Gastroesophageal sphincter (tissue), 4 donors: Measurements from ENCODE around the gene SPDYE2. TPM values are rescaled to one million over a fixed set of nuclear protein-coding genes. Genes with fewer than 3 reads are reported as not detected.
A peak's percentile ranks its signal among the peaks of the same experiment; 100 is the strongest.
"Not testable (repeated sequence)": the region's sequence is repeated elsewhere in the genome, so short reads cannot be mapped to it uniquely, and the experiment has no call there.

Experiments used
- ATAC-seq: fragments of 150-250 bp; one replicate; pipeline ENCODE4 v1.9.1; 2016; ENCODE audit warnings: mild to moderate bottlenecking, moderate library complexity
- H3K27ac ChIP-seq, 4 donors: fragments of 200-600 bp; sonication (generic) in 3 of 4; 1 replicate in 3 of 4; 2 replicates in 1 of 4; pipeline ENCODE4 v1.5.1; 2016 to 2019
- H3K27me3 ChIP-seq: fragments of 200-600 bp; sonication (generic); one replicate; pipeline ENCODE4 v1.5.1; 2019
- H3K36me3 ChIP-seq, 2 donors: fragments of 200-600 bp; sonication (generic); one replicate each; pipeline ENCODE4 v1.5.1; 2019; ENCODE audit warnings: control low read depth in 1 of 2
- H3K4me1 ChIP-seq, 3 donors: fragments of 200-600 bp; sonication (generic); 1 replicate in 2 of 3; 2 replicates in 1 of 3; pipeline ENCODE4 v1.5.1; 2016 to 2019; ENCODE audit warnings: control low read depth in 2 of 3
- H3K4me3 ChIP-seq, 2 donors: fragments of 200-600 bp; sonication (generic); one replicate each; pipeline ENCODE4 v1.5.1; 2019; ENCODE audit warnings: mild to moderate bottlenecking in 1 of 2, moderate library complexity in 1 of 2
- H3K9me3 ChIP-seq, 3 donors: fragments of 200-600 bp; sonication (generic); one replicate each; pipeline ENCODE4 v1.5.1; 2017 to 2019; ENCODE audit warnings: control low read depth in 2 of 3
- WGBS, 2 donors: methylation state at CpG; one replicate each; pipeline ENCODE4 v1.1.5; 2018; ENCODE audit warnings: low coverage in 1 of 2; 5-methylcytosine and 5-hydroxymethylcytosine counted together
- total RNA-seq, 4 donors: library from RNA; depleted of rRNA; stranded (reverse); fragments of >200 nt; gene quantifications; one replicate each; pipeline ENCODE4 v1.1.0, GENCODE V29; 2016

SPDYE2 gene
- total RNA-seq, 4 donors from 2014 or later, result not detected

DNA sequence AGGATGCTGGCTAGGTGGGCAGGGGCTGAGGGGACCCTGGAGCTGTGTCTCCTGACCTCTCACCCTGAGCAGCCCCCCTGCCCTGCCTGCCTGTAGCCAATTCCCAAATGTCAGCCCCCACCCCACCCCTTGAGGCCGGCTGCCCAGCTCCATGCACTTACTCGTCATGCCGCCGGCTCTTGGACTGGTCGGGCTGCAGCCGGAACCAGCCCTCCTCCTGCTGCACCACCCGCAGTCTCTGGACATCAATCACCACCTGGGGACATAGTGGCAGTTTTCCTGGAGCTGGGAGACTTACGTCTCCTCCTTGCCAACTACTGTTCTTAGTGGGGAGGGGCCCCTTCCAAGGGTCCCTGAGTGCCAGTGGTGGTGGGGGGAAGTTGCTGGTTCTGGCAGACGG is 48.7 kb downstream of the SPDYE2 start:
- H3K27me3 ChIP-seq, H3K9me3 ChIP-seq, H3K4me3 ChIP-seq, H3K36me3 ChIP-seq, H3K4me1 ChIP-seq, H3K27ac ChIP-seq, ATAC-seq: not testable (repeated sequence)
- WGBS, 2 donors, result no CpG with 5 or more reads among the region's 9 CpGs

DNA sequence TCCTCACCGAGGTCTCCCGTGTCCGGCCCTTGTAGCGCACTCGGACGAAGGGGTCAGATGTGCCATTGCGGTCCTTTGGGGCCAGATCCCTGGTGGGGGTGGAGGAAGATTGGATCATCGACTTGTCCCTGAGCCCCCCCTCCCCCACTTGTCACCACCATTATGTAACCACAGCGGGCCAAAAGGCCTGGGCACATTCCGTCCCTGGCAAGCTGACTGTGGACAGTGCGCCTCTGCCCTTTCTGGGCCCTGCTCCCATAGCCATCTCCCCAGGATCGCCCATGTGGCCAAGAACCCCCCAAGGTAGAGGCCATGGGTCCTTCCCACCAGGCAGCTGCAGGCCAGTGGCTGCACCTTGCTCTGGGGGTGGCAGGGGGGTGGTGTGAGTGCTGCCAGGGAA is 51.3 kb downstream of the SPDYE2 start:
- no CpG with 5 or more reads among the region's 12 CpGs for WGBS, 2 donors
- H3K9me3 ChIP-seq, H3K27me3 ChIP-seq, H3K27ac ChIP-seq, H3K36me3 ChIP-seq, H3K4me3 ChIP-seq, H3K4me1 ChIP-seq: not testable (repeated sequence)
- ATAC-seq, result peak; percentile 18

DNA sequence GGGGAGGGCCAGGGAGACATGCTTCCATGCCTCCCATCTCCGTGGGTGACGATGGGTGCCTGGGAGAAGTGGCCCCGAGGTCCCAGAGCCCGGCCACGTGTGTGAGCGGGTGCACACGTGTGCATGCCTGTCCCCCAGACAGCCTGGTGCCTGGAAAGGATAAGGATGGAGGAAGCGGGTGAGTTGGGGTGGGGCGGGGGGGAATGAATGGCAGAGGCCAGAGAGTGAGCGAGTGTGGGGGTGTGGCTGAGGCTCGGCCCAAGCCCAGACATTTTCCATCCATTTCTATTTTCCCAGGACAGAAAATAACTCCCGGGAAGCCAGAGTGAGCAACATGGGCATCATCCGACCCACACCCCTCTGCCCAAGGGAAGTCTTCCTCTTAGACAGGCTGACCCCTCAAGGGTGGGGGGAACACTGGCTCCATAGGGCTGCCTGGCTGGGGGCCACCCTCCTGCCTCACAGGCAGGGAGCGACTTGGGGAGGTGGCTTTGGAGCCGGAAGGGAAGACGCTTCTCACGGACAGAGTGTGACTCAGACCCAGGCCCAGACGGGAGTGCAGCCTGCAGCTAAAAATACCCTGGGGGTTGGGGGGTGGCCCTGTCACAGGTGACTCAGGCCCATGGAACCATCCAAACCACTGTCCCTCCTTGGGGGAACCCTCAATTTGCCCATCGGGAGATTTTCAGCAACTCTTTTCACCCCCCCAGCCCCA is 53.6 kb downstream of the SPDYE2 start:
- H3K4me3 ChIP-seq, H3K4me1 ChIP-seq, H3K27me3 ChIP-seq, H3K27ac ChIP-seq, H3K9me3 ChIP-seq, H3K36me3 ChIP-seq: not testable (repeated sequence)
- peak; percentile 22 for ATAC-seq
- no CpG with 5 or more reads among the region's 19 CpGs for WGBS, 2 donors

DNA sequence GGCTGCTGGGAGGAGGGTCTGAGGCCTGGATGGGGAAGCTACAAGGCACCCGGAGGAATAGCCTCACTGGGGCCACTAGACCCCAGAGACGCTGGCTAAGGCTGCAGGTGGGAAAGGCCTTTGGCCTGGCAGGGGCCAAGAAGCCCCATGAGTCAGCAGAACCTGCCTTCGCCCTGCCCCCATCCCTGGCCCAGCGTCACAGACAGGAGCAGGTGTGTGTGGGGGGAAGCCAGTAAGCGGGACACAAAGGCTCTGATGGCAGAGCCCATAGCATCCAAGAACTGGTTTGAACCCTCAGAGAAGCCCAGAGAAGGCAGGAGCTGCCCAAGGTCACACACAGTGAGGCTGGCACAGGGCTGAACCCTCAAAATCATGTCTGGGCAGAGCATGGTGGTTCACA is 55.8 kb downstream of the SPDYE2 start:
- not testable (repeated sequence) for ATAC-seq, H3K27ac ChIP-seq, H3K36me3 ChIP-seq, H3K4me1 ChIP-seq, H3K9me3 ChIP-seq, H3K4me3 ChIP-seq, H3K27me3 ChIP-seq
- WGBS, 2 donors, result no CpG with 5 or more reads among the region's 5 CpGs

DNA sequence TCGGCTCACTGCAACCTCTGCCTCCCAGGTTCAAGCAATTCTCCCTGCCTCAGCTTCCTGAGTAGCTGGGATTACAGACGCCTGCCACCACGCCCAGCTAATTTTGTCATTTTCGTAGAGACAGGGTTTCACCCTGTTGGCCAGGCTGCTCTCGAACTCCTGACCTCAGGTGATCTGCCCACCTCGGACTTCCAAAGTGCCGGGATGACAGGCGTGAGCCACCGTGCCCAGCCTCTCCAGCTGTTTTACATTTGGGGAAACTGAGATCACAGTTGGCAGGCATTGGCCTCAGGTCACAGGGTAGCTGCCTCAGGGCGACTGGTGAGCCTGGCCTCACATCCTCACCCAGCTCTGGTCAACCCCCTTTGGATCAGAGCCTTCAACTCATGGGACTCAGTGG is 58.7 kb downstream of the SPDYE2 start:
- H3K27ac ChIP-seq, H3K4me1 ChIP-seq, H3K4me3 ChIP-seq, H3K36me3 ChIP-seq, ATAC-seq, H3K9me3 ChIP-seq, H3K27me3 ChIP-seq: not testable (repeated sequence)
- no CpG with 5 or more reads among the region's 10 CpGs for WGBS, 2 donors

DNA sequence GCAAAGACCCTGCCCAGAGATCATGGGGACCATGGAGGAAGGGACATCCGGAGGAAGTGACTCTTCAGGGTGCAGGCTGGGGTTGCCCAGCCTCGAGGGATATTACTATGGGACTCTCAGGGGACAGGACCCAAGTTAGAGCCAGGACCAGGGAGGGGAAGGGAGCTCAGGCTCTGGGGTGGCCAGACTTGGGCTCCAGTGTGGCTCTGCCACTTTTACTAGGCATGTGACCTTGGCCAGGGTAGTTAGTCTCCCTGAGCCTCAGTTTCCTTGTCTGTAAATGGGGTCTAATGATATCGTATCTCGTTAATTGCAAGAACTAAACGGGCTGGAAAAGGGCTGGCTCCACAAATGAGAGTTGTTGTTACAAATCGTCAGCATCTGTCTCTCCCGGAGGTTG is 59.4 kb downstream of the SPDYE2 start:
- not testable (repeated sequence) for H3K9me3 ChIP-seq, H3K27me3 ChIP-seq, H3K36me3 ChIP-seq, H3K4me1 ChIP-seq, ATAC-seq, H3K4me3 ChIP-seq
- no CpG with 5 or more reads among the region's 7 CpGs for WGBS, 2 donors
- peak overlapping the region in 1 of 4 donors; percentile 61 for H3K27ac ChIP-seq

DNA sequence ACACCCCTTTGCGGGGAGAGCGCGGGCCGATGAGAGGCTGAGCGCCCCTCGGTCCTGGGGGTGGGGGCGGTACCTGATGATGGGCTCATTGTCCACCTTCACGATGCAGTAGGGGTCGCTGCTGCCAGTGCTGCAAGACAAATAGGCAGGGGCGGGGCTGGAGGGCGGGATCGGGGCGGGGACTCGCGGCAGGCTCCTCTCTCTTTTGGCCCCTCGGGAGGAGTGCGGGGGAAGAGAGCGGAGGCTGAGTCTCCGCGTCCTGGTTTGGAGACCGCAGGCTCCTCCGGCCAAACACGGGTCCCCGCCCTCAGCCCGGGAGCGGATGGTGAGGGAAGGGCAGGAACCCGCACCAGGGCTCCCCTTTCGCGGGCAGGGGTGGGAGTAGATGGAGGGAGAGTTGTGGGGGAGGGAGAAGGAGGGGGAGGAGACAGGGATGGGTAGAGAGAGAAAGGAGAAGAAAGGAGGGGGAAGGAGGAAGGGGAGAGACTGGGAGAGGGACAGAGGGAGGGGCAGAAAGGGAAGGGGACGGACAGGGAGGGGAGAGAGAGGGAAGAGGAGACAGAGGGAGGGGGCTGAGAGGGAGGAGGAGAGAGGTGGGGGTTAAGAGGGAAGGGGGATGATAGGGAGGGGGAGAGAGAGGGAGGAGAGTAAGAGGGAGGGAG is 60.1 kb downstream of the SPDYE2 start:
- WGBS, 2 donors, result no CpG with 5 or more reads among the region's 30 CpGs
- ATAC-seq, result peak; percentile 80
- H3K9me3 ChIP-seq, H3K27ac ChIP-seq, H3K4me3 ChIP-seq, H3K36me3 ChIP-seq, H3K27me3 ChIP-seq, H3K4me1 ChIP-seq: not testable (repeated sequence)

DNA sequence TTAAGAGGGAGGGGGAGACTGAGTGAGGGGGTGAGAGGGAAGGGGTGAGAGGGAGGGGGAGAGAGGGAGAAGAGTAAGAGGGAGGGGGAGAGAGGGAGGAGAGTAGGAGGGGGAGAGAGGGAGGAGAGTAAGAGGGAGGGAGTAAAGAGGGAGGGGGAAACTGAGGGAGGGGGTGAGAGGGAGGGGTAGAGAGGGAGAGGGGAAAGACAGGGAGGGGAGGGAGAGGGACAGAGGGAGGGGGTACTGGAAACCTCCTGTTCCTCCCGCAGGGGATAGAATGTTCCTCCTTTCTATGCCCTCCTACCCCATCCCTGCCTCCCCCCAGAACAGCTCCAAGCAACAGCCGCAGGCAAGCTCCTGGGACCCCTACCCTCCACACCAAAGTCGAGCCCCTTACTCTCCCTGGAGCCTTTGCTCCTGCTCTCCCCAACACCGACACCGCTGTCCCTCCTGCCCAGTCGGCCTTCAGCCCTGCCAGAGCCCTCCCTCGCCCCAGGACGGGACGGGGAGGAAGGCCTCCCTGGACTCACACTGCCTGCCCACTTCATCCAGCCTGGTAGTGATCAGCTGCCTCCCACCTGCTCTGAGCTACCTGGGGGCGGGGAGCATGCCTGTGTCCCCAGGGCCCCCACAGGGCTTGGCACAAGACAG is 60.8 kb downstream of the SPDYE2 start:
- peak overlapping the region in 3 of 4 donors; percentile 54 to 76 (median 70) for H3K27ac ChIP-seq
- H3K9me3 ChIP-seq, ATAC-seq, H3K4me1 ChIP-seq, H3K36me3 ChIP-seq, H3K27me3 ChIP-seq: not testable (repeated sequence)
- WGBS, 2 donors, result 3% methylated on average over 5 of the region's 10 CpGs; no CpG with 5 or more reads in 1 of the 2 donors
- H3K4me3 ChIP-seq, result peak overlapping the region in 1 of 2 donors; percentile 31

Other genes with a start within 250 kb of the SPDYE2 start
- not detected for gene SPDYE6, start 194.8 kb upstream of the SPDYE2 start, total RNA-seq
- gene PRKRIP1, start 154.9 kb upstream of the SPDYE2 start, total RNA-seq, result 10 to 100 TPM; 11.7 to 48.7 (median 24.4) TPM
- 10 to 100 TPM in 1 of 4 donors, 1 to 10 TPM in 3; 3.3 to 15.6 (median 6.7) TPM for gene ORAI2, start 117.7 kb upstream of the SPDYE2 start, total RNA-seq
- gene ALKBH4, start 86.4 kb upstream of the SPDYE2 start, total RNA-seq, result 10 to 100 TPM in 3 of 4 donors, 1 to 10 TPM in 1; 9.7 to 31.6 (median 14.8) TPM
- gene LRWD1, start 86.2 kb upstream of the SPDYE2 start, total RNA-seq, result 10 to 100 TPM in 3 of 4 donors, 1 to 10 TPM in 1; 7.5 to 24.4 (median 12.3) TPM
- gene POLR2J, start 72.3 kb upstream of the SPDYE2 start, total RNA-seq, result 10 to 100 TPM in 3 of 4 donors, 1 to 10 TPM in 1; 6.7 to 24.1 (median 19.9) TPM
- 10 to 100 TPM in 1 of 4 donors, 1 to 10 TPM in 3; 6.1 to 34.3 (median 8.8) TPM for gene RASA4B, start 33.4 kb upstream of the SPDYE2 start, total RNA-seq
- gene UPK3BL2, start 7.5 kb upstream of the SPDYE2 start, total RNA-seq, result 1 to 10 TPM; 3.0 to 6.1 (median 4.4) TPM
- gene POLR2J3, start 21.4 kb downstream of the SPDYE2 start, total RNA-seq, result 10 to 100 TPM; 11.8 to 25.7 (median 17.5) TPM
- gene RASA4, start 65.5 kb downstream of the SPDYE2 start, total RNA-seq, result 10 to 100 TPM; 35.5 to 62.2 (median 44.2) TPM
- gene UPK3BL1, start 91.6 kb downstream of the SPDYE2 start, total RNA-seq, result 10 to 100 TPM; 18.9 to 26.0 (median 23.6) TPM
- gene SPDYE2B, start 99.1 kb downstream of the SPDYE2 start, total RNA-seq, result not detected
- 1 to 10 TPM in 2 of 4 donors, under 1 TPM in 1, not detected in 1; 0.45 to 7.5 (median 5.3) TPM for gene POLR2J2, start 120.4 kb downstream of the SPDYE2 start, total RNA-seq
- 10 to 100 TPM in 3 of 4 donors, 1 to 10 TPM in 1; 8.9 to 36.3 (median 13.0) TPM for gene FAM185A, start 197.8 kb downstream of the SPDYE2 start, total RNA-seq